HG02884 (cell line): ENCODE measurements around the gene CARMIL3.

Experiments
- ATAC-seq: cut with Tn5 transposase; IDR thresholded peaks from one replicate; pipeline ENCODE4 v1.9.1; 2021; ENCODE audit warnings: mild to moderate bottlenecking, moderate library complexity; ENCODE audit not compliant: unreplicated experiment

Gene CARMIL3

DNA sequence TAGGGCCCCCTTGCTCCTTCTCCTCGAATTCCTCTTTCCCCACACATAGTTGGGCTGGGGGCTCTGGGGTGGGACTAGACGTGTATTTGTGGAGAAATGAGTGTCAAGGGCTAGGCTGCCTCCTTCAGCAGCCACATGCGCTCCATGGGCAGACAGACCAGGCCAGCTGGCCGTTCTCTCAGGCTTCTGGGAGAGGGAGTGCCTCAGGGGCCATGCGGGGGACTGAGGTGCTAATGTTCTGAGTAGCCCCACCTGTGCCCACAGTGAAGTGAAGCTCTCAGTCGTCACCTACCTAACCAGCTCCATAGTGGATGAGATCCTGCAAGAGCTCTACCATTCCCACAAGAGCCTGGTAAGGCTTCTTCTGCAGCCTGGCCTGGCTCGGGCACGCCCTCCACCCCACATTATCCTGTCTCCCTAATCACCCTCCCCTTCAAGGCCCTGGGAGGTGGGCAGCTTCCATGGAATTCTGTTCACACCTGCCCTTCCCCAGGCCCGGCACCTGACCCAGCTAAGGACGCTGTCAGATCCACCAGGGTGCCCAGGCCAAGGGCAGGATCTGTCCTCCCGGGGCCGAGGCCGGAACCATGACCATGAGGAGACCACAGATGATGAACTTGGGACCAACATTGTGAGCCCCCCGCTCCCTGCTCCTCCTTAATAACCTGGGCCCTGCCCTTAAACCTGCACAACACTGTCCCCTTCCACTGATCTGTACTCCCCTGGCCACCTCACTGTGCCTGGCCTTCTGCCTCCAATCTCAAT, 10.6 kb downstream of the CARMIL3 start:
- ATAC-seq = no peak

GRCh38 chr14:24063263-24063836, 11.5 kb downstream of the CARMIL3 start:
- no peak for ATAC-seq

GRCh38 chr14:24064091-24064795, 12.4 kb downstream of the CARMIL3 start:
- ATAC-seq = no peak

DNA sequence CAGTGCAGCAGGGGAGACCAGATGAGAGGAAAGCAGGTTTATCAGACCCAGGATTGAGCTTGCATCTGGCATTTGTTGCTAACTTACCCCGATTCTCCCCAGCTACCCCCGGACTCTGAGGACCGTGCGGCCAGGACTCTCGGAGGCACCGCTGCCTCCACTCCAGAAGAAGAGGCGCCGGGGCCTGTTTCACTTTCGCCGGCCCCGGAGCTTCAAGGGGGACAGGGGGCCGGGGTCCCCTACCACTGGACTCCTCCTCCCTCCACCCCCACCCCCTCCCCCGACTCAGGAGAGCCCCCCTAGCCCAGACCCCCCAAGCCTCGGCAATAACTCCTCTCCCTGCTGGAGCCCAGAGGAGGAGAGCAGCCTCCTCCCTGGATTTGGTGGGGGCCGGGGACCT, 13.0 kb downstream of the CARMIL3 start:
- ATAC-seq = no peak

GRCh38 chr14:24065408-24065807, 13.6 kb downstream of the CARMIL3 start:
- no peak for ATAC-seq

GRCh38 chr14:24066496-24067132, 14.8 kb downstream of the CARMIL3 start:
- ATAC-seq = no peak

GRCh38 chr14:24067133-24068082, 15.6 kb downstream of the CARMIL3 start:
- no peak for ATAC-seq

DNA sequence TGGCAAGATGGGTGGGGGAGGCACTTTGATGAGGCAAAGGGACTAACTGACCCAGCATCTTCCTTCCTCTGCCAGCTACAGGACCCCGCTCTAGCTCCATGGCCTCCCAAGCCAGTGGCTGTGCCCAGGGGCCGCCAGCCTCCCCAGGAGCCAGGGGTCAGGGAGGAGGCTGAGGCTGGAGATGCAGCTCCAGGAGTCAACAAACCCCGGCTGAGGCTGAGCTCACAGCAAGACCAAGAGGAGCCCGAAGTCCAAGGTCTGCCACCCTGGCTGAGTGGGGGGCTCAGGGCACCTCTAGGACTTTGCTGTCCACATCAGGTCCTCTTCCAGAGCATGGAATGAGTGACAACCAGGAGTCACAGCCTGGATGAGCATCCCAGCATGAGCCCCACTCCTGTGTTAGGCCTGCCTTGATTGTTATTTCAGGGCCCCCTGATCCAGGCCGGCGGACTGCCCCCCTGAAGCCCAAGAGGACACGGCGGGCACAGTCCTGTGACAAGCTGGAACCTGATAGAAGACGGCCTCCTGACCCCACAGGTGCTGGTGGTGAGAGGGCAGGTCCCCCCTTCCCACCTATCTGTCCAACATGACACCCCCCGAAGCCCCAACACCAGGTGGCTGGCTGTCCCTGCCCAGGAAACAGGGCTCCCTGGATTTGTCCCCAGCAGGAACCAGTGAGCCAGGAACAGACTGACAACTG, 17.1 kb downstream of the CARMIL3 start:
- no peak for ATAC-seq

DNA sequence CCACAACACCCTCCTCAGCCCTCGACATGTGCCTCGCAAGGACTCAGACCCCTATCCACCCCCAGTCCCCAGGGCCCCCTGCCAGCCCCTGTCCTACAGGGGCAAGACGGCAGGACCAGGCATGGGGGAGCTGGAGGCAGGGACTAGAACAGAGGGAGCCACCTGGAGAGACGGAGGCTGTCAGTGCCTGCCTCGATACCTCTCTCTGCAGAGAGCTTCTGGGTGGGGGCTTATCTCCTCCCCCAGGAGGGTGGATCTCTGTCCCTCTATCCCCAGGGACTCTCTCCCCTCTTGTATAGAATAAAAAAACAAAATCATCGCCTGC, 17.6 kb downstream of the CARMIL3 start:
- no peak for ATAC-seq

GRCh38 chr14:24070285-24071143, 18.7 kb downstream of the CARMIL3 start:
- ATAC-seq = no peak

GRCh38 chr14:24071144-24071697, 19.4 kb downstream of the CARMIL3 start, which contains the start of gene CPNE6:
Gene CPNE6 (plus strand): TSS chr14:24071562. CDS start chr14:24072937, 1,375 bp downstream.
- no peak for ATAC-seq

DNA sequence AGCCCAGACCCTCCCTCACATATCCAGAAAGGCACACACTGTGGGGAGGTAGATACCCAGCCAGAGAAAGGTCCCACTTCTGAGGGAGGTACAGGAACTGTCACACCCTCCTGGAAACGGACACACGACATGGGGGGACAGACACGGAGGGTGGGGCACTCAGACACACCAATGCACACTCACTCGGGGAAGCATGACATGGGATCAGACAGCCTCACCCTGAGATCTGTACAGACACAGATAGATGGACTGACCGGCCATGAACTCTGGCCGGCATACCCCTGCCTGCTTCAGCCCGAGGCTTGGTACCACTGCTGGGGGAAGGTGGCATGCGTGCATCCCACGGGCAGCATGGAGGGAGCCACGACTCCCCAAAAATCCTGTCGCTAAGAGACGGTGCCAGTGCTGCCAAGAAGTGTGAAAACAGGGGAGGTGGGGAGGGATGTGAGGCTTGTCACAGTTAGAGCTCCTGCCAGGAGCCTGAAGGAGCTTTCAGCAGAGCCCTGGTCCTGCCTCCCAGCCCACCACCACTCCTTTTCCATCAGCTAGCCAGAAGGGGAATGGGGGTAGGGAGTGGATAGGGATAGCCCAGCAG, 20.1 kb downstream of the CARMIL3 start:
- ATAC-seq = no peak

GRCh38 chr14:24072436-24072835, 20.6 kb downstream of the CARMIL3 start:
- no peak for ATAC-seq

GRCh38 chr14:24072881-24073877, 21.4 kb downstream of the CARMIL3 start:
- no peak for ATAC-seq

DNA sequence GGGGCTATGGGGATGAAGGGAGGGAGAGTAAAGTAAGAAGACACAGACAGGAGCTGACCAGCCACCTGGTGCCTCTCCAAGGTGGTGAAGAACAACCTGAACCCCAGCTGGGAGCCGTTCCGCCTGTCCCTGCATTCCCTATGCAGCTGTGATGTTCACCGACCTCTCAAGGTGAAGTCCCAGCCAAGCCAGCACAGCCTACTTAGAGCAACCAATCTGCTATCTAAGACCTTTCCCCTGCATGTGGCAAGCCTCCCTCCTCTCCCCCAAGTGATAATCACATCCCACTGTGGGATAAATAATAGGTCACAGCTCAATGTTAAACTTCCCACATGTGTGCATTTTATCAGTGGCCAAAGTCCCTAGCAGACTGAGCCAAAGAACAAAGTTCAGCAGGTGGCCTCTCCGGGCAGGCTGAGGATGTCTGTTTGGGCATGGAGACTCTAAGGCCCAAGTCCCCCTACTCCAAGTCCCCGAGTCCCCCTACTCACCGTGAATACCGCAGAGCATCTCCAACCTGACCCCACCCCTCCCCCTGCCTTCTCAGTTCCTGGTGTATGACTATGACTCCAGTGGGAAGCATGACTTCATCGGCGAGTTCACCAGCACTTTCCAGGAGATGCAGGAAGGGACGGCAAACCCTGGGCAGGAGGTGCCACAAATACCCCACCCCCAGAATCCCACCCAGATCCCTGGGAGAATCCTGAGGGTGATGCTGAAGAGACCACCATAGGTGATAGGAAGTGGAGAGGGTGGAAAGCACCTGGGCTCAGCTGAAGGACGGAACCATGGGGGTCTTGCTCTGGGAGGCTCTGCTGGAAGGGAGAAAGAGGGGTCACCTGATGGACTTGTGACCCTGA, 23.0 kb downstream of the CARMIL3 start:
- no peak for ATAC-seq
